ENCODE results near the gene ARHGAP22.

The ARHGAP22 gene

GRCh38 chr10:48633381-48634197 lies 28.7 kb upstream of the ARHGAP22 start:
- no peak for DNase-seq (ENCODE audit: low spot score)

GRCh38 chr10:48632166-48632565 lies 27.3 kb upstream of the ARHGAP22 start:
- no peak for DNase-seq (ENCODE audit: low spot score)

- DNase-seq (ENCODE audit: low spot score): no peak
These were observed 23.2 kb upstream of the ARHGAP22 start for GRCh38 chr10:48627984-48628609.

- DNase-seq (ENCODE audit: low spot score): no peak
These were observed 22.3 kb upstream of the ARHGAP22 start for GRCh38 chr10:48626986-48627731.

- no peak for DNase-seq (ENCODE audit: low spot score)
These were observed 21.6 kb upstream of the ARHGAP22 start for GRCh38 chr10:48626447-48626846.

- no peak for DNase-seq (ENCODE audit: low spot score)
These were observed 20.9 kb upstream of the ARHGAP22 start for GRCh38 chr10:48625826-48626134.

- DNase-seq (ENCODE audit: low spot score): no peak
These were observed 18.8 kb upstream of the ARHGAP22 start for GRCh38 chr10:48623607-48624132.

GRCh38 chr10:48623009-48623408 lies 18.1 kb upstream of the ARHGAP22 start:
- DNase-seq (ENCODE audit: low spot score): no peak

GRCh38 chr10:48620719-48621118 lies 15.8 kb upstream of the ARHGAP22 start:
- DNase-seq (ENCODE audit: low spot score): no peak

- DNase-seq (ENCODE audit: low spot score): no peak
These were observed 11.6 kb upstream of the ARHGAP22 start for GRCh38 chr10:48616436-48616835.

GRCh38 chr10:48614481-48615390 lies 9.9 kb upstream of the ARHGAP22 start:
- no peak for DNase-seq (ENCODE audit: low spot score)

- no peak for DNase-seq (ENCODE audit: low spot score)
These were observed 8.1 kb upstream of the ARHGAP22 start for GRCh38 chr10:48613016-48613415.

GRCh38 chr10:48612236-48612943 lies 7.5 kb upstream of the ARHGAP22 start:
- no peak for DNase-seq (ENCODE audit: low spot score)

- no peak for DNase-seq (ENCODE audit: low spot score)
These were observed 6.3 kb upstream of the ARHGAP22 start for GRCh38 chr10:48611133-48611532.

- no peak for DNase-seq (ENCODE audit: low spot score)
These were observed 5.8 kb upstream of the ARHGAP22 start for GRCh38 chr10:48610585-48611093.

GRCh38 chr10:48609899-48610584 lies 5.2 kb upstream of the ARHGAP22 start:
- no peak for DNase-seq (ENCODE audit: low spot score)

- no peak for DNase-seq (ENCODE audit: low spot score)
These were observed 4.6 kb upstream of the ARHGAP22 start for GRCh38 chr10:48609441-48609840.

GRCh38 chr10:48608976-48609375 lies 4.1 kb upstream of the ARHGAP22 start:
- DNase-seq (ENCODE audit: low spot score): no peak

GRCh38 chr10:48608279-48608681 lies 3.4 kb upstream of the ARHGAP22 start:
- DNase-seq (ENCODE audit: low spot score): peak; percentile 55
